D721Med (cell line): ENCODE data around the gene ATP4A.

Experiments used
- DNase-seq: peaks from one replicate; pipeline ENCODE4 v3.0.0; 2011; ENCODE audit warnings: low spot score; ENCODE audit not compliant: insufficient read length
- FAIRE-seq: peaks from 2 replicates; lab custom pipeline; 2011; peaks lifted over from hg19 to GRCh38; lab: Jason Lieb, UNC
- CTCF ChIP-seq: IDR thresholded peaks from 2 replicates; pipeline ENCODE4 v1.5.1; 2012; ENCODE audit warnings: mild to moderate bottlenecking, control low read depth; ENCODE audit not compliant: insufficient read depth; ENCODE audit errors: missing control alignments

Gene ATP4A

GRCh38 chr19:35539850-35540249, 23.6 kb downstream of the ATP4A start:
- DNase-seq = no peak
- TF ChIP-seq CTCF = no peak
- no peak for FAIRE-seq

GRCh38 chr19:35539314-35539713, 24.1 kb downstream of the ATP4A start:
- no peak for TF ChIP-seq CTCF
- FAIRE-seq = no peak
- DNase-seq = no peak

- DNase-seq = no peak
- FAIRE-seq = no peak
- TF ChIP-seq CTCF = no peak
These were observed 28.5 kb downstream of the ATP4A start for GRCh38 chr19:35534803-35535480.

- TF ChIP-seq CTCF = no peak
- FAIRE-seq = no peak
These were observed 29.6 kb downstream of the ATP4A start for GRCh38 chr19:35533822-35534392.

GRCh38 chr19:35533201-35533821, 30.1 kb downstream of the ATP4A start, which contains the start of gene GAPDHS:
GAPDHS (plus strand) TSS chr19:35533456; CDS start chr19:35533528, 72 bp downstream.
- FAIRE-seq = no peak
- DNase-seq = no peak

More at GRCh38 chr19:35533822-35534392, 29.6 kb downstream of the ATP4A start:
- DNase-seq = no peak

GRCh38 chr19:35531291-35531690, 32.2 kb downstream of the ATP4A start:
- FAIRE-seq = no peak
- DNase-seq = no peak

More at GRCh38 chr19:35533201-35533821, 30.1 kb downstream of the ATP4A start, which contains the start of gene GAPDHS:
- no peak for TF ChIP-seq CTCF

More at GRCh38 chr19:35531291-35531690, 32.2 kb downstream of the ATP4A start:
- TF ChIP-seq CTCF = no peak
